H1 (cell line): ENCODE data around the gene MOB3C. TPM values are rescaled to one million over a fixed set of nuclear protein-coding genes. Genes with fewer than 3 reads are reported as not detected.
A peak's percentile ranks its signal among the peaks of the same experiment; 100 is the strongest.

Source experiments
- CTCF ChIA-PET: fragments of 300-600 bp; sonication (Branson Sonifier 250); formaldehyde crosslinking; loops from one replicate; lab custom pipeline; 2021; ENCODE audit not compliant: partially characterized antibody; lab: Charles Lee
- POLR2A ChIA-PET: fragments of 300-600 bp; sonication (Branson Sonifier 250); formaldehyde crosslinking; loops from one replicate; lab custom pipeline; 2021; ENCODE audit warnings: inconsistent platforms; ENCODE audit not compliant: partially characterized antibody; lab: Charles Lee
- DNase-seq, 2 experiments: peaks; one replicate each; pipeline versions ENCODE4 v3.0.0 to v3.0.0-alpha.2; 2010 to 2022; ENCODE audit warnings: low spot score in 2 of 2, low read depth in 1 of 2, mixed read lengths in 1 of 2
- FAIRE-seq: peaks from 2 replicates; lab custom pipeline; 2011; peaks lifted over from hg19 to GRCh38; lab: Jason Lieb, UNC
- H2AFZ ChIP-seq: 2 replicates; pipeline ENCODE4 v1.8.1; 2012; ENCODE audit warnings: low read length, inconsistent platforms
- H2AK5ac ChIP-seq: 2 replicates; pipeline ENCODE4 v1.6.1; 2013; ENCODE audit warnings: low read depth, low read length
- H2BK120ac ChIP-seq: replicated peaks from 2 replicates; pipeline ENCODE3; 2013; ENCODE audit warnings: low read depth, low read length, inconsistent platforms
- H2BK12ac ChIP-seq: 2 replicates; pipeline ENCODE4 v1.6.1; 2013; ENCODE audit warnings: low read depth, low read length
- H2BK15ac ChIP-seq: 2 replicates; pipeline ENCODE4 v1.6.1; 2013; ENCODE audit warnings: low read length
- H2BK20ac ChIP-seq: 2 replicates; pipeline ENCODE4 v1.6.1; 2013; ENCODE audit warnings: low read length
- H2BK5ac ChIP-seq: 2 replicates; pipeline ENCODE4 v1.6.1; 2013; ENCODE audit warnings: low read depth, low read length
- H3K14ac ChIP-seq: 2 replicates; pipeline ENCODE4 v1.6.1; 2013; ENCODE audit warnings: inconsistent platforms; ENCODE audit not compliant: insufficient read length
- H3K18ac ChIP-seq: 2 replicates; pipeline ENCODE4 v1.6.1; 2013; ENCODE audit warnings: low read length; ENCODE audit errors: extremely low read depth
- H3K23ac ChIP-seq: 2 replicates; pipeline ENCODE4 v1.6.1; 2013; ENCODE audit warnings: inconsistent platforms; ENCODE audit not compliant: insufficient read length
- H3K23me2 ChIP-seq: 2 replicates; pipeline ENCODE4 v1.6.1; 2013; ENCODE audit warnings: low read depth, low read length
- H3K27ac ChIP-seq: 2 replicates; pipeline ENCODE4 v1.6.1; 2011; ENCODE audit warnings: low read depth, low read length, inconsistent platforms
- H3K27me3 ChIP-seq, 4 experiments: replicated peaks in 1 of 4; 1 replicate in 1 of 4; 2 replicates in 3 of 4; pipeline versions ENCODE4 v1.6.1 to v1.8.1; 2011 to 2013; ENCODE audit warnings: low read length in 3 of 4, mild to moderate bottlenecking in 3 of 4, inconsistent platforms in 2 of 4, mixed read lengths in 2 of 4, moderate library complexity in 1 of 4; ENCODE audit not compliant: control insufficient read depth in 3 of 4, insufficient read depth in 3 of 4; ENCODE audit errors: extremely low read depth in 1 of 4
- H3K36me3 ChIP-seq, 4 experiments: 2 replicates each; pipeline versions ENCODE4 v1.6.1 to v1.8.1; 2011 to 2013; ENCODE audit warnings: mild to moderate bottlenecking in 4 of 4, low read length in 3 of 4, moderate library complexity in 2 of 4, control low read depth in 1 of 4, inconsistent platforms in 1 of 4; ENCODE audit not compliant: insufficient read depth in 4 of 4, control insufficient read depth in 2 of 4
- H3K4ac ChIP-seq: replicated peaks from 2 replicates; pipeline ENCODE3; 2013; ENCODE audit warnings: low read length, low read depth, mixed read lengths, inconsistent platforms; ENCODE audit not compliant: insufficient read length
- H3K4me1 ChIP-seq, 4 experiments: replicated peaks in 1 of 4; 1 replicate in 1 of 4; 2 replicates in 3 of 4; pipeline versions ENCODE4 v1.6.1 to v1.8.1; 2011 to 2013; ENCODE audit warnings: low read length in 3 of 4, inconsistent platforms in 2 of 4, mixed read lengths in 1 of 4; ENCODE audit not compliant: insufficient read depth in 4 of 4, control insufficient read depth in 3 of 4
- H3K4me2 ChIP-seq, 2 experiments: 2 replicates each; pipeline versions ENCODE4 v1.6.1 to v1.8.1; 2011 to 2013; ENCODE audit warnings: low read depth in 2 of 2, low read length in 2 of 2, control low read depth in 1 of 2, inconsistent platforms in 1 of 2, mild to moderate bottlenecking in 1 of 2; ENCODE audit not compliant: insufficient read depth in 1 of 2
- H3K4me3 ChIP-seq, 4 experiments: fragments of 200-600, 300-600 bp in 1 of 4; sonication (generic), shearing (Covaris generic), sonication (Bioruptor Twin) in 1 of 4; 2 replicates each; pipeline versions ENCODE4 v1.5.1 to v1.8.1; 2011 to 2016; ENCODE audit warnings: low read length in 4 of 4, low read depth in 3 of 4, control low read depth in 2 of 4, inconsistent platforms in 2 of 4, mild to moderate bottlenecking in 2 of 4, mixed read lengths in 1 of 4, moderate library complexity in 1 of 4; ENCODE audit not compliant: insufficient read depth in 2 of 4; ENCODE audit errors: extremely low read depth in 1 of 4
- H3K56ac ChIP-seq: replicated peaks from 2 replicates; pipeline ENCODE3; 2013; ENCODE audit warnings: low read depth, mild to moderate bottlenecking, mixed read lengths, low read length, inconsistent platforms; ENCODE audit not compliant: insufficient read length
- H3K79me1 ChIP-seq: 2 replicates; pipeline ENCODE4 v1.6.1; 2013; ENCODE audit warnings: low read depth, low read length, control low read depth
- H3K79me2 ChIP-seq, 2 experiments: 2 replicates each; pipeline versions ENCODE4 v1.6.1 to v1.8.1; 2012 to 2013; ENCODE audit warnings: low read length in 2 of 2, mild to moderate bottlenecking in 2 of 2, inconsistent platforms in 1 of 2; ENCODE audit not compliant: insufficient read depth in 2 of 2, control insufficient read depth in 1 of 2
- H3K9ac ChIP-seq, 4 experiments: replicated peaks in 1 of 4; 1 replicate in 1 of 4; 2 replicates in 3 of 4; pipeline versions ENCODE4 v1.6.1 to v1.8.1; 2011 to 2013; ENCODE audit warnings: low read depth in 3 of 4, low read length in 3 of 4, control low read depth in 2 of 4, mild to moderate bottlenecking in 2 of 4, moderate library complexity in 2 of 4, inconsistent platforms in 1 of 4; ENCODE audit errors: extremely low read depth in 1 of 4
- H3K9me3 ChIP-seq, 2 experiments: 2 replicates each; pipeline versions ENCODE4 v1.6.1 to v1.8.1; 2012 to 2013; ENCODE audit warnings: mild to moderate bottlenecking in 2 of 2, moderate library complexity in 2 of 2, control low read depth in 1 of 2, inconsistent platforms in 1 of 2, low read depth in 1 of 2, low read length in 1 of 2, mixed read lengths in 1 of 2; ENCODE audit not compliant: insufficient read depth in 2 of 2
- H4K20me1 ChIP-seq, 2 experiments: replicated peaks in 1 of 2; 2 replicates each; pipeline versions ENCODE3 to v1.8.1; 2011 to 2013; ENCODE audit warnings: inconsistent platforms in 2 of 2, low read length in 2 of 2, mild to moderate bottlenecking in 1 of 2; ENCODE audit not compliant: insufficient read depth in 2 of 2, control insufficient read depth in 1 of 2
- H4K5ac ChIP-seq: 2 replicates; pipeline ENCODE4 v1.6.1; 2013; ENCODE audit warnings: low read length, low read depth, mixed read lengths, inconsistent platforms; ENCODE audit not compliant: insufficient read length
- H4K8ac ChIP-seq: 2 replicates; pipeline ENCODE4 v1.8.0; 2013; ENCODE audit warnings: mild to moderate bottlenecking, moderate library complexity, low read length, inconsistent platforms; ENCODE audit not compliant: insufficient read depth; ENCODE audit errors: extremely low read depth
- H4K91ac ChIP-seq: replicated peaks from 2 replicates; pipeline ENCODE3; 2013; ENCODE audit warnings: low read length, mixed read lengths, inconsistent platforms; ENCODE audit not compliant: insufficient read length
- ASH2L ChIP-seq: fragments of 200-600, 300-600 bp; sonication (generic); IDR thresholded peaks from one replicate; pipeline ENCODE4 v1.7.1; 2017; ENCODE audit warnings: low read length
- BACH1 ChIP-seq: IDR thresholded peaks from 2 replicates; pipeline ENCODE4 v1.6.1; 2012; ENCODE audit warnings: low read length, improper control_type of control experiment
- BCL11A ChIP-seq, 2 experiments: IDR thresholded peaks; one replicate each; pipeline ENCODE4 v1.6.1; 2011; ENCODE audit warnings: low read depth in 2 of 2, low read length in 2 of 2, mild to moderate bottlenecking in 2 of 2
- CTBP2 ChIP-seq: IDR thresholded peaks from 2 replicates; pipeline ENCODE4 v1.7.0; 2011; ENCODE audit warnings: borderline replicate concordance, mild to moderate bottlenecking, moderate library complexity, mixed read lengths, low read length; ENCODE audit not compliant: insufficient read depth, insufficient read length
- HDAC2 ChIP-seq, 2 experiments: fragments of 300-600 bp in 1 of 2; sonication (generic) in 1 of 2; IDR thresholded peaks; 2 replicates each; pipeline ENCODE4 v1.6.1; 2011 to 2012; ENCODE audit warnings: low read depth in 2 of 2, low read length in 2 of 2, mild to moderate bottlenecking in 2 of 2, moderate library complexity in 2 of 2, borderline replicate concordance in 1 of 2, inconsistent platforms in 1 of 2
- HDAC6 ChIP-seq: IDR thresholded peaks from one replicate; pipeline ENCODE4 v1.7.1; 2012; ENCODE audit warnings: low read depth, mild to moderate bottlenecking, inconsistent platforms, low read length, moderate library complexity
- NRF1 ChIP-seq: IDR thresholded peaks from 2 replicates; pipeline ENCODE4 v1.6.1; 2011; ENCODE audit warnings: mild to moderate bottlenecking, low read depth, low read length, improper control_type of control experiment
- TAF1 ChIP-seq: IDR thresholded peaks from 2 replicates; pipeline ENCODE4 v1.6.1; 2011; ENCODE audit warnings: mild to moderate bottlenecking, low read depth, low read length
- WGBS, 2 experiments: shearing (Covaris generic) in 1 of 2; methylation state at CpG; one replicate each; pipeline versions ENCODE4 v1.1.6 to v1.1.7; 2013 to 2015; ENCODE audit warnings: low lambda C conversion rate in 2 of 2, mixed read lengths in 2 of 2, inconsistent platforms in 1 of 2, low coverage in 1 of 2, missing lambda C conversion rate in 1 of 2; ENCODE audit not compliant: insufficient replicate concordance in 2 of 2, insufficient coverage in 1 of 2, insufficient read length in 1 of 2; ENCODE audit errors: extremely low coverage in 1 of 2, missing lambda C conversion rate in 1 of 2; 5-methylcytosine and 5-hydroxymethylcytosine counted together
- polyA plus RNA-seq, 7 experiments: library from polyadenylated mRNA; depleted of rRNA in 3 of 7; stranded (reverse) in 5 of 7; unstranded in 2 of 7; fragments of >200 nt in 5 of 7; fragments of 200-250 nt in 2 of 7; gene quantifications; 1 replicate in 5 of 7; 2 replicates in 1 of 7; 4 replicates in 1 of 7; pipeline versions ENCODE4 v1.2.1 to v1.2.3, GENCODE V29; 2011 to 2013; ENCODE audit warnings: missing spikeins in 2 of 7, mixed read lengths in 2 of 7
- total RNA-seq: library from RNA; stranded (reverse); fragmentation: NEBNext Ultra II Directional; extraction: Animal tissue kit (Norgen Biotek cat#: 25700); gene quantifications from 2 replicates; pipeline ENCODE4 v1.2.1, GENCODE V29; 2021
- TF ChIP-seq, protein P1 (sequence below): IDR thresholded peaks from 2 replicates; pipeline ENCODE4 v1.6.1; 2011; ENCODE audit warnings: low read length, improper control_type of control experiment

Gene MOB3C
- total and polyA plus RNA-seq, 2 of the 8 experiments (the other 6 are each of a cell fraction or from before 2014, with no cell fraction given) = 5.8 to 6.6 TPM

DNA sequence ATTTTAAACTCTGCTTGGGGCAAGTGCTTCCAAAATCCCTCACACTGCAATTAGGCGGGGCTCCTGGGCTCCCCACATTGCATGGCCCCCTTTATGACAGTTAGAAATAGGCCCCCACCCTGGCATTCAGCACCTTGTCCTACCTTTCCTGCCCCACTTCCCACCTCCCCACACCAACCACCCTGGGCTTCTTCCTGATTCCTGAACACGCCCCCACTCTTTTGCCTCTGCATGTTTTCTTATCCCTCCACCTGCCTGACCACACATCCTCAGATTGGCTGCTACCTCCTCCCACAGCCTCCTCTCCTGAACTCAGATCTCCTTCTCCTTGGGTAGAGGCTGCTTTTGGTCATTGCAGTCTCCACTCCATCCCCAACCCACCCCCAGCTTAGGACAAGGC lies 1.5 kb downstream of the MOB3C start:
- no peak overlapping the region; the same call in 1 of the 2 replicates for H3K18ac ChIP-seq
- peak overlapping the region; percentile 97 for H2BK15ac ChIP-seq
- no peak overlapping the region for H3K4me3 ChIP-seq
- no peaks in the 10 kb centered on the region for H3K9me3 ChIP-seq
- H3K23me2 ChIP-seq = peaks cover 7% of the 10 kb centered on the region; the same call in 1 of the 2 replicates
- H3K27ac ChIP-seq = no peak overlapping the region
- WGBS, 2 experiments = 60% methylated on average over 1 of the region's 2 CpGs; no CpG with 5 or more reads in 1 of the 2 experiments
- H3K79me2 ChIP-seq = no peaks in the 10 kb centered on the region
- FAIRE-seq (no peak), DNase-seq (no peak)
- no peak overlapping the region for H4K5ac ChIP-seq
- H2BK5ac ChIP-seq = peak overlapping the region; percentile 44; the same call in 1 of the 2 replicates
- no peaks in the 10 kb centered on the region for H4K20me1 ChIP-seq
- peak overlapping the region; percentile 81; the same call in 1 of the 2 replicates for H2BK12ac ChIP-seq
- H3K14ac ChIP-seq = no peak overlapping the region
- no peak overlapping the region for H2AFZ ChIP-seq
- H3K4me2 ChIP-seq = peak overlapping the region in 1 of 2 experiments; percentile 70; a peak in 1 of 4 replicates
- no peaks in the 10 kb centered on the region for H3K36me3 ChIP-seq
- H3K4ac ChIP-seq = no peak overlapping the region
- no peak overlapping the region for H2BK120ac ChIP-seq
- H4K91ac ChIP-seq = no peak overlapping the region
- H3K79me1 ChIP-seq = no peaks in the 10 kb centered on the region
- no peak overlapping the region for H2BK20ac ChIP-seq
- no peak overlapping the region for H3K23ac ChIP-seq
- H3K27me3 ChIP-seq = peaks cover 0 to 11% (median 9%) of the 10 kb centered on the region in 4 experiments; a peak in 5 of 7 replicates
- H4K8ac ChIP-seq = no peak overlapping the region
- ChIA-PET CTCF (interaction anchor here (1.5 to 14.2 kb wide), 5 partner anchors 11 to 87 kb away, joined by 4 to 126 read pairs (median 34); partner anchors contain the start of gene MKNK1), POLR2A (interaction anchor here (1.1 to 2.0 kb wide), 5 partner anchors 9 to 104 kb away, joined by 3 to 8 read pairs (median 3); partner anchors contain the start of genes EFCAB14 and MKNK1)
- TF ChIP-seq TAF1 = no peak
- TF ChIP-seq CTBP2 = no peak
- no peak for TF ChIP-seq BACH1
- no peak for TF ChIP-seq HDAC2 (IDR thresholded peaks at IDR 0.05; ENCODE audit: borderline replicate concordance in 1 of 2, low read depth in 2 of 2, low read length in 2 of 2)
- TF ChIP-seq, protein P1, sequence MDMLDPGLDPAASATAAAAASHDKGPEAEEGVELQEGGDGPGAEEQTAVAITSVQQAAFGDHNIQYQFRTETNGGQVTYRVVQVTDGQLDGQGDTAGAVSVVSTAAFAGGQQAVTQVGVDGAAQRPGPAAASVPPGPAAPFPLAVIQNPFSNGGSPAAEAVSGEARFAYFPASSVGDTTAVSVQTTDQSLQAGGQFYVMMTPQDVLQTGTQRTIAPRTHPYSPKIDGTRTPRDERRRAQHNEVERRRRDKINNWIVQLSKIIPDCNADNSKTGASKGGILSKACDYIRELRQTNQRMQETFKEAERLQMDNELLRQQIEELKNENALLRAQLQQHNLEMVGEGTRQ = no peak
- TF ChIP-seq BCL11A (IDR thresholded peaks at IDR 0.05; ENCODE audit: low read depth in 2 of 2, low read length in 2 of 2) = no peak
- TF ChIP-seq ASH2L = no peak
- TF ChIP-seq NRF1 = no peak
- TF ChIP-seq HDAC6 = no peak
- no peak overlapping the region for H3K9ac ChIP-seq
- H2AK5ac ChIP-seq = no peak overlapping the region
- H3K4me1 ChIP-seq = peaks cover 11 to 35% (median 24%) of the 10 kb centered on the region in 4 experiments
- no peak overlapping the region for H3K56ac ChIP-seq
